HEK293 (cell line): ENCODE data around the gene FANCC.
A peak's percentile ranks its signal among the peaks of the same experiment; 100 is the strongest.

ENCODE experiments used
- REST ChIP-seq: fragments of 450-650 bp; formaldehyde crosslinking; IDR thresholded peaks from 2 replicates; pipeline ENCODE4 v1.5.1; 2016; ENCODE audit warnings: missing biosample characterization, missing genetic modification characterization
- ZFP37 ChIP-seq: fragments of 450-650 bp; formaldehyde crosslinking; IDR thresholded peaks from 2 replicates; pipeline ENCODE4 v1.5.1; 2016; ENCODE audit warnings: missing biosample characterization, missing genetic modification characterization
- ZNF138 ChIP-seq: fragments of 450-650 bp; formaldehyde crosslinking; IDR thresholded peaks from 2 replicates; pipeline ENCODE4 v1.5.1; 2016; ENCODE audit warnings: missing biosample characterization, missing genetic modification characterization, borderline replicate concordance
- ZNF274 ChIP-seq, 2 experiments: fragments of 200-500 bp in 1 of 2; fragments of 450-650 bp in 1 of 2; sonication (Bioruptor generic) in 1 of 2; formaldehyde crosslinking in 1 of 2; IDR thresholded peaks; 2 replicates each; pipeline versions ENCODE4 v1.5.1 to v1.6.1; 2014 to 2016; ENCODE audit warnings: borderline replicate concordance in 1 of 2, inconsistent platforms in 1 of 2, low read length in 1 of 2, missing biosample characterization in 1 of 2, missing genetic modification characterization in 1 of 2
- ZNF549 ChIP-seq: fragments of 450-650 bp; IDR thresholded peaks from 2 replicates; pipeline ENCODE4 v1.5.1; 2018; ENCODE audit warnings: missing biosample characterization, missing genetic modification characterization, mild to moderate bottlenecking, inconsistent platforms, moderate library complexity
- ZNF561 ChIP-seq: fragments of 450-650 bp; IDR thresholded peaks from 2 replicates; pipeline ENCODE4 v1.5.1; 2018; ENCODE audit warnings: missing biosample characterization, missing genetic modification characterization, borderline replicate concordance
- ZNF629 ChIP-seq: fragments of 450-650 bp; formaldehyde crosslinking; IDR thresholded peaks from 2 replicates; pipeline ENCODE4 v1.5.1; 2017; ENCODE audit warnings: missing biosample characterization, missing genetic modification characterization
- ZNF776 ChIP-seq: fragments of 450-650 bp; formaldehyde crosslinking; IDR thresholded peaks from 2 replicates; pipeline ENCODE4 v1.5.0; 2017; ENCODE audit warnings: missing biosample characterization, missing genetic modification characterization, borderline replicate concordance
- TF ChIP-seq, protein P1 (sequence below): fragments of 450-650 bp; formaldehyde crosslinking; IDR thresholded peaks from 2 replicates; pipeline ENCODE4 v1.5.1; 2016; ENCODE audit warnings: missing biosample characterization, missing genetic modification characterization, low read depth
- TF ChIP-seq, protein P2 (sequence below): fragments of 450-650 bp; formaldehyde crosslinking; IDR thresholded peaks from 2 replicates; pipeline ENCODE4 v1.5.1; 2016; ENCODE audit warnings: missing biosample characterization, missing genetic modification characterization
- TF ChIP-seq, protein P3 (sequence below): fragments of 450-650 bp; formaldehyde crosslinking; IDR thresholded peaks from 2 replicates; pipeline ENCODE4 v1.5.1; 2016; ENCODE audit warnings: missing biosample characterization, missing genetic modification characterization, low read depth
- TF ChIP-seq, protein P4 (sequence below): fragments of 450-650 bp; formaldehyde crosslinking; IDR thresholded peaks from 2 replicates; pipeline ENCODE4; 2016; ENCODE audit warnings: missing biosample characterization, missing genetic modification characterization

GRCh38 chr9:95313010-95313498 is 4.5 kb downstream of the FANCC start:
- TF ChIP-seq, protein P1, sequence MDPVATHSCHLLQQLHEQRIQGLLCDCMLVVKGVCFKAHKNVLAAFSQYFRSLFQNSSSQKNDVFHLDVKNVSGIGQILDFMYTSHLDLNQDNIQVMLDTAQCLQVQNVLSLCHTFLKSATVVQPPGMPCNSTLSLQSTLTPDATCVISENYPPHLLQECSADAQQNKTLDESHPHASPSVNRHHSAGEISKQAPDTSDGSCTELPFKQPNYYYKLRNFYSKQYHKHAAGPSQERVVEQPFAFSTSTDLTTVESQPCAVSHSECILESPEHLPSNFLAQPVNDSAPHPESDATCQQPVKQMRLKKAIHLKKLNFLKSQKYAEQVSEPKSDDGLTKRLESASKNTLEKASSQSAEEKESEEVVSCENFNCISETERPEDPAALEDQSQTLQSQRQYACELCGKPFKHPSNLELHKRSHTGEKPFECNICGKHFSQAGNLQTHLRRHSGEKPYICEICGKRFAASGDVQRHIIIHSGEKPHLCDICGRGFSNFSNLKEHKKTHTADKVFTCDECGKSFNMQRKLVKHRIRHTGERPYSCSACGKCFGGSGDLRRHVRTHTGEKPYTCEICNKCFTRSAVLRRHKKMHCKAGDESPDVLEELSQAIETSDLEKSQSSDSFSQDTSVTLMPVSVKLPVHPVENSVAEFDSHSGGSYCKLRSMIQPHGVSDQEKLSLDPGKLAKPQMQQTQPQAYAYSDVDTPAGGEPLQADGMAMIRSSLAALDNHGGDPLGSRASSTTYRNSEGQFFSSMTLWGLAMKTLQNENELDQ (tag by site-specific recombination): no peak
- TF ChIP-seq ZNF561 (peak; percentile 27; the same call in 1 of the 2 replicates), ZNF138 (tag by site-specific recombination) (no peak), ZNF549 (tag by site-specific recombination) (no peak), ZNF776 (no peak), ZNF274 (IDR thresholded peaks at IDR 0.05; ENCODE audit: low read length) (no peak), ZNF274 (tag by site-specific recombination; IDR thresholded peaks at IDR 0.05; ENCODE audit: borderline replicate concordance) (no peak), ZFP37 (no peak), REST (tag by site-specific recombination) (no peak), ZNF629 (tag by site-specific recombination) (no peak)
- TF ChIP-seq, protein P2, sequence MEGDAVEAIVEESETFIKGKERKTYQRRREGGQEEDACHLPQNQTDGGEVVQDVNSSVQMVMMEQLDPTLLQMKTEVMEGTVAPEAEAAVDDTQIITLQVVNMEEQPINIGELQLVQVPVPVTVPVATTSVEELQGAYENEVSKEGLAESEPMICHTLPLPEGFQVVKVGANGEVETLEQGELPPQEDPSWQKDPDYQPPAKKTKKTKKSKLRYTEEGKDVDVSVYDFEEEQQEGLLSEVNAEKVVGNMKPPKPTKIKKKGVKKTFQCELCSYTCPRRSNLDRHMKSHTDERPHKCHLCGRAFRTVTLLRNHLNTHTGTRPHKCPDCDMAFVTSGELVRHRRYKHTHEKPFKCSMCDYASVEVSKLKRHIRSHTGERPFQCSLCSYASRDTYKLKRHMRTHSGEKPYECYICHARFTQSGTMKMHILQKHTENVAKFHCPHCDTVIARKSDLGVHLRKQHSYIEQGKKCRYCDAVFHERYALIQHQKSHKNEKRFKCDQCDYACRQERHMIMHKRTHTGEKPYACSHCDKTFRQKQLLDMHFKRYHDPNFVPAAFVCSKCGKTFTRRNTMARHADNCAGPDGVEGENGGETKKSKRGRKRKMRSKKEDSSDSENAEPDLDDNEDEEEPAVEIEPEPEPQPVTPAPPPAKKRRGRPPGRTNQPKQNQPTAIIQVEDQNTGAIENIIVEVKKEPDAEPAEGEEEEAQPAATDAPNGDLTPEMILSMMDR (tag by site-specific recombination): no peak
- TF ChIP-seq, protein P3, sequence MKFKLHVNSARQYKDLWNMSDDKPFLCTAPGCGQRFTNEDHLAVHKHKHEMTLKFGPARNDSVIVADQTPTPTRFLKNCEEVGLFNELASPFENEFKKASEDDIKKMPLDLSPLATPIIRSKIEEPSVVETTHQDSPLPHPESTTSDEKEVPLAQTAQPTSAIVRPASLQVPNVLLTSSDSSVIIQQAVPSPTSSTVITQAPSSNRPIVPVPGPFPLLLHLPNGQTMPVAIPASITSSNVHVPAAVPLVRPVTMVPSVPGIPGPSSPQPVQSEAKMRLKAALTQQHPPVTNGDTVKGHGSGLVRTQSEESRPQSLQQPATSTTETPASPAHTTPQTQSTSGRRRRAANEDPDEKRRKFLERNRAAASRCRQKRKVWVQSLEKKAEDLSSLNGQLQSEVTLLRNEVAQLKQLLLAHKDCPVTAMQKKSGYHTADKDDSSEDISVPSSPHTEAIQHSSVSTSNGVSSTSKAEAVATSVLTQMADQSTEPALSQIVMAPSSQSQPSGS (tag by site-specific recombination): no peak
- TF ChIP-seq, protein P4, sequence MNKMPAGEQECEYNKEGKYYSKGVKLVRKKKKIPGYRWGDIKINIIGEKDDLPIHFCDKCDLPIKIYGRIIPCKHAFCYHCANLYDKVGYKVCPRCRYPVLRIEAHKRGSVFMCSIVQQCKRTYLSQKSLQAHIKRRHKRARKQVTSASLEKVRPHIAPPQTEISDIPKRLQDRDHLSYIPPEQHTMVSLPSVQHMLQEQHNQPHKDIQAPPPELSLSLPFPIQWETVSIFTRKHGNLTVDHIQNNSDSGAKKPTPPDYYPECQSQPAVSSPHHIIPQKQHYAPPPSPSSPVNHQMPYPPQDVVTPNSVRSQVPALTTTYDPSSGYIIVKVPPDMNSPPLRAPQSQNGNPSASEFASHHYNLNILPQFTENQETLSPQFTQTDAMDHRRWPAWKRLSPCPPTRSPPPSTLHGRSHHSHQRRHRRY (tag by site-specific recombination): no peak
